DMS153 treated with DMSO at 0.1 percent for 48 hours (cell line): ENCODE data around the gene SCAANT1.

ENCODE experiments used
- DNase-seq: peaks from one replicate; lab custom pipeline; 2025; ENCODE audit not compliant: unreplicated experiment; lab: John Stamatoyannopoulos, UW

The SCAANT1 gene

GRCh38 chr3:63864008-63864964 lies 47.9 kb downstream of the SCAANT1 start:
- no peak for DNase-seq

DNA sequence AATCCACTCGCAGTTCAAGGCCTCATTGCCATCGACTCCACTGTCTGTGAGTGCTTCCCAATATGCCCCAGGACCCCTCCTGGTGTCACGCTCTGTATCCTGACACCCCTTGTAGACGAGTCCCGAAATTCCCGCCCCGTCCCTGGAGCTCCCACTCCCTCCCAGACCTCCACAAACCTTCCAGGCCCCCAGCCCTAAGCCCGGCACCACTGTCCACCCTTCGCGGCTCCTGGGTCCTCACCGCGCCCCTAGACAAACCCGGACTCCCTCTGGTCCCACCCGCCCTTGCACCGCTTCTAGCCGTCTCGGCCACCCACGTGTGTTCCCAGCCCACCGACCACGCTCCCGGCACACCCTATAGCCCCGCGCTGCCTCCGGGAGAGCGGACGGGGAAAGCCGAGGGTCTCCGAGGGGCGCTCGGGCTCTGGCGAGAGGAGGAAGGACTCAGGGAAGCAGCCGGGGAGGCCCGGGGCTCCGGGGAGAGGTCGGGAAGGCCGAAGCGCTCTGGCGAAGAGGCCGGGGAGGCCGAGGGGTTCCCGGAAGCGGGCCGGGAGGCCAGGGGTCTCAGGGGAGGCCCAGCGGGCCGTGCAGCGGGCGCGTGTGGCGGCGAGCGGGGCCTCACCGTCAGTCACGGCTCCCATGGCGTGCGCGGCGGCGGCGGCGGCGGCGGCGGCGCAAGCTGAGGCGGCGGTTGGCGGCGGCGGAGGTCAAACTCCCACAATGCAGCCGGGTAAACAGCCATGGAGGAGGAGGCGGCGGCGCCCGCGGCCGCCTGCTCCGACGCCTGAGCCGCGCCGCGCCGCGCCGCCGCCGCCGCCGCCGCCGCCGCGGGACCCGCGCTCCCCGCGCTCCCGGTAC lies 48.8 kb downstream of the SCAANT1 start, which contains the start of the genes ATXN7 and THOC7:
Gene ATXN7 (plus strand): TSS at position 718 of the 858 bp plus-strand sequence. CDS start 48,732 bp downstream, outside the sequence.
Gene THOC7 (minus strand): TSS at position 656 of the 858 bp plus-strand sequence. CDS start 15 bp downstream, at position 641.
- DNase-seq: no peak

- DNase-seq: no peak
Measured at GRCh38 chr3:63862804-63863149, 49.4 kb downstream of the SCAANT1 start.
